GM18873 (cell line): Measurements from ENCODE around the gene EXT2.

Experiments used
- ATAC-seq: cut with Tn5 transposase; IDR thresholded peaks from one replicate; pipeline ENCODE4 v1.9.1; 2021; ENCODE audit warnings: mild to moderate bottlenecking, moderate library complexity, moderate number of reproducible peaks; ENCODE audit not compliant: unreplicated experiment, low FRiP score

The EXT2 gene

GRCh38 chr11:44095506-44096359 is at the start of gene EXT2:
TSS of gene EXT2 (plus strand) at chr11:44095678. CDS start at chr11:44107713, 12,035 bp downstream.
- ATAC-seq = peak; percentile 77

- ATAC-seq = no peak
Measured at GRCh38 chr11:44046182-44046581, 49.3 kb upstream of the EXT2 start.

- ATAC-seq = no peak
Measured at GRCh38 chr11:44047298-44047697, 48.2 kb upstream of the EXT2 start.

- no peak for ATAC-seq
Measured at GRCh38 chr11:44047931-44048431, 47.5 kb upstream of the EXT2 start, which contains the start of gene ACCSL. TSS of gene ACCSL (plus strand) at chr11:44047981. CDS start at chr11:44048037, 56 bp downstream.

GRCh38 chr11:44049832-44050231 is 45.6 kb upstream of the EXT2 start:
- ATAC-seq = no peak

- ATAC-seq = no peak
Measured at GRCh38 chr11:44051171-44051570, 44.3 kb upstream of the EXT2 start.

- no peak for ATAC-seq
Measured at GRCh38 chr11:44057340-44057739, 38.1 kb upstream of the EXT2 start.

GRCh38 chr11:44058275-44058674 is 37.2 kb upstream of the EXT2 start:
- no peak for ATAC-seq

GRCh38 chr11:44065161-44065661 is 30.3 kb upstream of the EXT2 start:
- ATAC-seq = no peak

GRCh38 chr11:44065841-44066731 is 29.4 kb upstream of the EXT2 start, which contains the start of gene ACCS:
TSS of gene ACCS (plus strand) at chr11:44066270. CDS start at chr11:44067628, 1,358 bp downstream.
- ATAC-seq = peak; percentile 90

GRCh38 chr11:44066732-44067141 is 28.7 kb upstream of the EXT2 start:
- ATAC-seq = no peak

- no peak for ATAC-seq
Measured at GRCh38 chr11:44067266-44067665, 28.2 kb upstream of the EXT2 start.

- no peak for ATAC-seq
Measured at GRCh38 chr11:44068180-44068579, 27.3 kb upstream of the EXT2 start.

GRCh38 chr11:44071157-44071556 is 24.3 kb upstream of the EXT2 start:
- no peak for ATAC-seq

GRCh38 chr11:44072757-44073658 is 22.5 kb upstream of the EXT2 start:
- no peak for ATAC-seq

- ATAC-seq = no peak
Measured at GRCh38 chr11:44078794-44079193, 16.7 kb upstream of the EXT2 start.

- ATAC-seq = no peak
Measured at GRCh38 chr11:44079376-44079775, 16.1 kb upstream of the EXT2 start.

- no peak for ATAC-seq
Measured at GRCh38 chr11:44080951-44081350, 14.5 kb upstream of the EXT2 start.

GRCh38 chr11:44082645-44083044 is 12.8 kb upstream of the EXT2 start:
- ATAC-seq = no peak

GRCh38 chr11:44083433-44083832 is 12.0 kb upstream of the EXT2 start:
- ATAC-seq = no peak
